Hematopoietic multipotent progenitor cell treated with erythropoietin and hydrocortisone succinate and interleukin-3 and kit ligand, for 17 days (in vitro differentiated cells): ENCODE measurements around the gene SPNS2.
"Not testable (repeated sequence)": the region's sequence is repeated elsewhere in the genome, so short reads cannot be mapped to it uniquely, and the experiment has no call there.

Experiments used
- DNase-seq: peaks from one replicate; pipeline ENCODE4 v3.0.0-alpha.2; 2015; ENCODE audit warnings: low spot score

The SPNS2 gene

DNA sequence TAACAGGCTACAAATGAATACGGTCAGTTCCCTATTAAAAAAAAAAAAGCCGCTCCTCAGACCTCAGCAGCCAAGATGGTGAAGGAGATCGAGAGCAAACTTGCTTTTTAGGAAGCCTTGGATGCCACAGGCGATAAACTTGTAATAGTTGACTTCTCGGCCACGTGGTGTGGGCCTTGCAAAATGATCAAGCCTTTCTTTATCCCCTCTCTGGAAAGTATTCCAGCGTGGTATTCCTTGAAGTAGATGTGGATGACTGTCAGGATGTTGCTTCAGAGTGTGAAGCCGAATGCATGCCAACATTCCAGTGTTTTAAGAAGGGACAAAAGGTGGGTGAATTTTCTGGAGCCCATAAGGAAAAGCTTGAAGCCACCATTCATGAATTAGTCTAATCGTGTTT lies 73.5 kb downstream of the SPNS2 start:
- no peak for DNase-seq

DNA sequence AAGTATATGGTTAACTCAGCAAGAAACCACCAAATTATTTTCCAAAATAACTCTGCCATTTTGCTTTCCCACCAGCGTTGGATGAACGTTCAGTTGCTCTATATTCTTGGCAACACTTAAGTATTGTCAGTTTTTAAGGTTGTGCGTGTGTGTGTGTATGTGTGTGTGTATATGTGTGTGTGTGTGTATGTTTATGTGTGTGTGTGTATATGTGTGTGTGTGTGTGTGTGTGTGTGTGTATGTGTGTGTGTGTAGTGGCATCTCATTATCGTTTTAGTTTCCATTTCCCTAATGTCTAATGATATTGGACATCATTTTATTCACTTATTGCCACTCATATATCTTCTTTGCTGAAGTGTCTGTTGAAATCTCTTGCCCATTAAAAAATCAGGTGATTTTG lies 74.4 kb downstream of the SPNS2 start:
- DNase-seq: no peak

DNA sequence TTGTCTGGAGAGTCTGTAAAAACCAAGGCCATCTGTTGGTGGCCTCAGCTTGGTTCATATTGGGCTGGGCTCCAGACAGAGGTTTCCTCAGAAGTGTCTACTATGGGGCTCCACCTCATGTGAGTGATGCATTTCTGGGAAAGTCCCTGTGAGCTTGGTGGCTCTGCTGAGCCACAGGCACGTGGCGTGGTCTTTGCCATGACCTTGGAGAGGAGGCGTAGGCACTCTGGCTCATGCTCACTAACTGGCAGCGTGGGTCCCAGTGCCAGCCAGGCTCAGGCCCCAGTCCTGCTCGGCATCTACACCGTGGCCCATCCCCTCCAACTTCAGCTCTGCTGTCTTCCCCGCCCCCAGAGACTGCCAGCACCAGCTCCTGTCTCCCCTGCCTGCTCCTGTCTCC lies 75.0 kb downstream of the SPNS2 start:
- DNase-seq: no peak

DNA sequence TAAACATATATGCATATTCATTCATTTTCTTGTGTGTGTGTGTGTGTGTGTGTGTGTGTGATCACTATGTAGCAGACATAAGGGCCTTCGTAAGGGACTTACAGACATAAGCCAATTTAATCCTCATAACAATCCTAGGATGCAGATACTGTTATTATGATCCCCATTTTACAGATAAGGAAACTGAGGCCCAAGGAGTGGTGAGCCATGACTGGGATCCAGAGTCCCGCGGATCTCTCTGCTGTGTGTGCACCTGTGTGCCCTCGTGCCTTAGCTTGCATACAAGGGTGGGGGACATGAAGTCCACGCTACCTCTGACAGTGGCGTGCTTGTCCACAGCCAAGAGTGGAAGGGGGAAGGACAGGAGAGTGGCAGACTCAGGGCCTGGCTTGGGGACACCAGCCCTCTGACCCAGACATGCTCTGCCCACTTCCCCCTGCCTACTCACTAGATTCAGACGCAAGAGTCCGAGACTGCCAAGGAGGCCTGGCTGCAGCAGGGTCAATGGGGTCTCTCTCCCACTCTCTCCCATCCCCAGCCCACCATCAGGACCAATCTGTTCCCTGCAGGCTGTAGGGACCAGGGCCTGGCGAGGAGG lies 75.9 kb downstream of the SPNS2 start:
- no peak for DNase-seq

DNA sequence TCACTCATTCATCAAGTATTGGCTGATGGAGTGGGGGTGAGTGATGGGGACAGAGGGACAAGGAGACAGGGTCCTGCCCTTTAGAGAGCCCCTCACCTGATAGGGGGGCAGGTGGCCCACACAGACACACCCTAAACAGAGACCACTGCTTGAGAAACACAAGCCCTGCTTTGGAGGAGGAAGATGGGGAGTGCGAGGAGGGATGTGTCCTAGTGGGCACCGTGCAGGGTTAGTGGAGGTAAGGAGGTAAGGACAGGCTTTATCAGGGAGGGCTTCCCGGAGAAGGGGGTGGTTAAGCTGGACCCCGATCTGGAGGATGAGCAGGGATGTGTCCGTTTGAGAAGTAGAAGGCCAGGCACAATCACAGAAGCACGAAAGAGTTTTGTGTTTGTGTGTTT lies 77.5 kb downstream of the SPNS2 start:
- no peak for DNase-seq

DNA sequence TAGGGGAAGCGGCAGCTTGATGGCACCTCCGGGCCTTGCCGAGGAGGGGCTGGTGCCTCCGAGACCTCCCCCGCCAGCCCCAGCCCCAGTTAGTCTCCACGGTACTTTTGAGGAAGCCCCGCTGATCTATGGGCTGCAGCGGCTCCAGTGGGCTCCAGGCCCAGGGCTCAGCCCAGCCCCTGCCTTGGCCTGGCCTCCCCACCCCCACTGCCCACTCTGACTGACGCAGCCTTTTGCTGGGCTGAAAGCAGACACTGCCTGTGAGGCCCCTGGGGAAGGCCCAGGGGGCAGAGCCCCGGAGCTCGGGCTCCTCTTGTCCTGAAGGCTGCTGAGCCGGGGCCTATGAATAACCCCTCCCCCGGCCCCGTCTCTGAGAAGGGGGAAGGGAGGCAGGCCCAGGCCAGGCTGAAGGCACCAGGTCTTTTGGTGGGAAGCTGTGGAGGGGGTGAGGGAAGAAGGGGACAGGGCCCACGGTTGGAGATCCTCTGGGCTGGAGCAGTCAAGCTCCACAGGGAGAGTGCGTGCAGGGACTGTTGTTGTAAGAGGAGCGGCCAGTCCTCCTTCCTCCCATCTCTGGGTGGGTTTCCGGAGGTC lies 78.1 kb downstream of the SPNS2 start:
- no peak for DNase-seq

DNA sequence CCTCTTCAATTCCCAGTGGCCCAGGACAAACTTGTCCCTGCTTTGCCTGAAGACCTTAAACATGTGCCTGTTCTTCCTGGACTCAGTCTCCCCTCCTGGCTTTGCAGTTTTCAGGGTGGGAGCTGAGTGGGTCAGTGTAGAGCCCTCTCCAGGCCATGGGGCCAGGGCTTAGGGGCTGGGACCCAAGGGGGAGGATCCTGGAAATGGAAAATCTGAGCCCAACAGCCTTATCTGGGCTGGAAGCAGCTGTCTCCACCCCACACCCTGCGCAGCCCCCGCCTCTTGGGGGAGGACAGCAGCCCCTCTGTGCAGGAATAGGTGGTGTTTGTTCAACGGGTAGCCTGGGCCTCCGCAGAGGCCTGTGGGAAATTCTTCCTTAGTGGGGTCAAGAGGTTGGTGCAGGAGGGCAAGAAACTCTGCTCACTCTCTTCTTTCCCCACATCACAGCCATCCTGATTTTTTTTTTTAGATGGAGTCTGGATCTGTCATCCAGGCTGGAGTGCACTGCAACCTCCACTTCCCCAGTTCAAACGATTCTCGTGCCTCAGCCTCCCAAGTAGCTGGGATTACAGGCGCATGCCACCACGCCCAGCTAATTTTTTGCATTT lies 78.8 kb downstream of the SPNS2 start:
- DNase-seq: no peak

DNA sequence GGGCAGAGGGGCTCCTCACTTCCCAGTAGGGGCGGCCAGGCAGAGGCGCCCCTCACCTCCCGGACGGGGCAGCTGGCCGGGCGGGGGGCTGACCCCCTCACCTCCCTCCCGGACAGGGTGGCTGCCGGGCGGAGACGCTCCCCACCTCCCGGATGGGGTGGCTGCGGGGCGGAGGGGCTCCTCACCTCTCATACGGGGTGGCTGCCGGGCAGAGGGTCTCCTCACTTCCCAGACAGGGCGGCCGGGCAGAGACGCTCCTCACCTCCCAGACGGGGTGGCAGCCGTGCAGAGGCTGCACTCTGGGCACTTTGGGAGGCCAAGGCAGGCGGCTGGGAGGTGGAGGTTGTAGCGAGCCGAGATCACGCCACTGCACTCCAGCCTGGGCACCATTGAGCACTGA lies 79.7 kb downstream of the SPNS2 start:
- DNase-seq: not testable (repeated sequence)

DNA sequence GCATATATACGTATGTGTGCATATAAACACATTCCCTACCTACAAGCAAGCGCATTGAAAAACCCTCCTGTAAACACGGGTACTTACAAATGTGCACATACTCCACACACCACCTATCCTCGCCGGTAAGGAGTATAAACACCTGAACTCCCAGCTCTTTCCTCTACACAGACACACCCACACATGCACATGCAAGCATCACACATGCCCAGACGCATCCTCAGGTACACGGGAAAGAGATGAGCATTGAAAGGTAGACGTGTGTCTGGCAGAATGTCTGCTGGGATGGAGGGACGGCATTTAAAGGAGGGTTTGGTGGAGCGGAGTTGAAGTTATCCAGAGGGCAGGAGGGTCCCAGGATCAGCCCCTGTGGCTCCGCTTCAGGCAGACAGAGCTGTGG lies 81.0 kb downstream of the SPNS2 start:
- DNase-seq: no peak

DNA sequence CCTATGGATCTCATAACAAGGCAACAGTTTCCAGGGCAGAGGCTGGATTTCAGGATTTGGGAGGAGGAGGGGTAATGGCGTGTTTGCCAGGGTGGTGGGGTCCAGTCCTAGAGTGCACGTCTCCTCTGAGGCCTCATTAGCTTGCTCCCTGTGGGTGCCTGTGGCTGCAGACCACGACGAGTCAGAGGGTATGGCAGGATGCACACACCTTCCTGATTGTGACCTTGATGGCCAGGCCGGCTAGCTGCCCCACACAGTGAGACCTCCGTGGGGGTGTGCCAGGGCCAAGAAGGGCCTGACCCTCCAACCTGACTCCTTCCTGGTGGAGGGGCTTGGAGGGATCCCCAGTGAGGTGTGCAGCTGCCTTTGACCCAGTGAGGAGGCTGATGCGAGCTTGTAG lies 81.6 kb downstream of the SPNS2 start:
- DNase-seq: no peak

DNA sequence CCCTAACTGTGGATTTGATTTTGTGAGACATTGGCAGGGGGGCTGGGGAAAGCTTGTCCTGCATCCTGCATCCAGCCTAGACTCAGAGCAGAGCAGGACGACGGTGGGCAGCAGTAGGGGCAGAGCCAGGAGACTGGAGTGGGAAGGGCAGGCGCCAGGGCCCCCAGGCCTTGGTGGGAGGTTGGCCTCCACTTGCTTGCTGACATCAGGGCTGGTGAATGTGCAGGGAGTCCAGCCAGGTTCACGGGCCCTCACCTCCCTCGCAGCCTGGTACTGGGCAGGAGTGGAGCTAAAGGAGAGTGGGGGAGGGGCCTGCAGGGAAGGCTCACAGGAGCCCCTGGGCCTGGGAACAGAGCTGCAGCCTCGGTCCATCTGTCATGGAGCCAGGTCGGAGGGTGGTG lies 83.4 kb downstream of the SPNS2 start:
- no peak for DNase-seq

DNA sequence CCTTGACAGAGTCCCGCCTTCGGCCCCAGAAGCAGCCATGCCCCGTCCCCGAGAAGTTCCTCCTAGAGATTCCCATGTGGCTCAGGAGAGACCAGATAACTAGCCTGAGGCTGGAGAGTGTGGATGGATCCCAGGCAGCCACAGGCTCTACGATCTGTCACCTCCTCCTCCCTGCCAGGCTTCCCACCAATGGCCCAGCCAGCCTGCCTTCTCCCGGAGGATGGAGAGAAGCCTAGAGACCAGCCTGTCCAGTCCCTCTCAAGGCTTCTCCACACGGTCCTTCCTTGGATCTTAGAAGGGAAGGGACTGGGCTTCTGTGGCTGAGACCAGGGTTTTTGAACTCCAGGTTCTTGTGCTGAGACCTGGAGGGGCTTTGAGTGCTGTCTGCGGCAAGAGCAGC lies 84.0 kb downstream of the SPNS2 start:
- no peak for DNase-seq

DNA sequence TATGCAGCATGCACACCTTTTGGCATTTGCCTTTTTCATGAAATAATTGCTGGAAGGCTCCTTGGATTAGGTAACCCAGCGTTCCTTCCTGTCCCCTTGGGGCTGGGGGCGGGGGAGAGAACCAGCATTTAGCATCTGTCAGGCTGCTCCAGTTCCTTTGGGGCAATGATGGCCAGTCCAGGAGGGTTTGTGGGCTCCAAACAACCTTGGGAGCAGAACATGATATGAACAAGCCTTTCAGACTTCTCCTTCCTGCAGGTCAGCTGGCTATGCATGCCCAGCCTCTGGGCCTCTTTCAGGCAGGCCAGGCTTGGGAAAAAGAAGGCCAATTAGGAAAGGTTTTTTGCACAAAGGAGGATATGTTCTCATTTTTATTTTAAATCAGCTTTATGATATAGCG lies 84.5 kb downstream of the SPNS2 start:
- DNase-seq: no peak

DNA sequence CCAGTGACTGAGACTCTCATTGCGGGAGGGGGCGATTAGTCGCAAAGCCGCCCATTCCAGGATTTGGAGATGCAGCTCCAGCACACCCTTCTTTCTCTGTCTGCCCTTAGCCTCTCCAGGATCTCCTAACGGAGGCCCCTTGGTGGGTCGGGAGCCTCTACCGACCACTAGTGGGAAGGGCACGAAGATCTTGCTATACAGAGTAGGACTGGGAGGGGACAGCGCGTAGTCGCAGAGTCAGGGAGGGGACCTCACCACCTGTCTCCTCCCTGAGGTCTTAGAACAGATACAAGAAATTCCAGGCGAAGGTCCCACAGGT lies 85.1 kb downstream of the SPNS2 start:
- no peak for DNase-seq

DNA sequence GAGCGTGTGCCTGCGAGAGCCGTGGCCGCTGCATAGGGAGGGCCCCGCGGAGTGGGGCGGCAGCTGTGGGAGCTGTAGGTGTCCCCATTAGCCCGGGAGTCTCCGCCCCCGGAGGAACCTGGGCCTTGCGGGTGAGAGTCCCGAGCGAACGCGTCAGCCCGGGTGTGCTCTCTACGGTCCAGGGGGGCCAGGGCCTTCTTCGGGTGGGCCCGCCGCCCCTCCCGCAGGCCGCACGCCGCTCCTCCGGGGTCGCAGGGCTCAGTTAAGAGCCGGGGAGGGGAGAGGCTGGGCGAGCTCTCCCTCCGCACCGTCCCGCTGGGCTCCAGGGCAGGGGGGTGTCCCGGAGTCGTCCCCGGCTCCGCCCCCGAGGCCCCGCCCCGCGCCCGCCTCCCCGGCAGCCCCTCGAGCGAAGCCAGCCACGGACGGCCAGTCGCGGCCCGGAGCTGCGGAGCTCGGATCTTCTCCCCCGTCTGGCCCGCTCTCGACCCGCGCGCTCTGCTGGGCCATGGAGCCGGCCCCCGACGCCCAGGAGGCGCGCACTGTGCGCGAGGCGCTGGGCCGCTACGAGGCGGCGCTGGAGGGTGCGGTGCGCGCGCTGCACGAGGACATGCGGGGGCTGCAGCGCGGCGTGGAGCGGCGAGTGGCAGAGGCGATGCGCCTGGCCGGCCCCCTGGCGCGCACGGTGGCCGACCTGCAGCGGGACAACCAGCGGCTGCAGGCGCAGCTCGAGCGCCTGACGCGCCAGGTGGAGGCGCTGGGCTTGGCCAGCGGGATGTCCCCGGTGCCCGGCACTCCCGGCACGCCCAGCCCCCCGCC lies 85.6 kb downstream of the SPNS2 start, which contains the start of gene SMTNL2:
SMTNL2 (plus strand) TSS at position 429 of the 816 bp plus-strand sequence; CDS start at position 506, 77 bp downstream.
- no peak for DNase-seq

DNA sequence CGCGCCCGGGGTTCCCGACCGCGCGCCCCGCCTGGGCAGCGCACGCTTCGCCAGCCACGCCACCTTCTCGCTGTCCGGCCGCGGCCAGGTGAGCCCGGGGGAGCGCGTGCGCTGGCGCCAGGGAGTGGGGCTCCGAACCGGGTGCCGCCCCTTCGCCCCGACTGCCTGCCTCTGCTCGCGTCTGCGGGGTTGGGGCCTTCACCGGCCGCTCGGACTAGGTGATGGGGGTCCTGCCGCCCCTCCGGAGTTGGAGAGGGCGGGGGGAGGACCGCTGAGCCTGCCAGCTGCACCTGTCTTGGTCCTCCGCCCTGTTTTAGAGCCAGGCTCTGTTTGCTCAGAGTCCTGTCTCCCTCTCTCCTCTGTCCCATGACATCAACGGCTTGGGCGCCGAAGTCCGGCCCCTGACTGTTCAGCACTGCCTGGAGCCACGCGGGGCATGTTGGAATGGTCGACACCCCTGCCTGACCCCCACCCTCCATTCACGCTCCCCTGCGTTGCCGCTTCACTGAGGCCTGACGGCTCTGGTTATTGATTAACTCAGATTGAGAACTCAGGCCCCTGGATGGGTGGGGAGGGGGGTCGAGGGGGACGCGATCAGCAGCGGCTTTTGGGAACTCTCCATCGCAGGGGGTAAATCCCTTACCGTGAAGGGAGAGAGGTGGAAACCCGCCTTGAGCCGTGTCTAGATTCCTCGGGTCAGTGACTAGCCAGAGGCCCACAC lies 86.4 kb downstream of the SPNS2 start:
- DNase-seq: no peak

DNA sequence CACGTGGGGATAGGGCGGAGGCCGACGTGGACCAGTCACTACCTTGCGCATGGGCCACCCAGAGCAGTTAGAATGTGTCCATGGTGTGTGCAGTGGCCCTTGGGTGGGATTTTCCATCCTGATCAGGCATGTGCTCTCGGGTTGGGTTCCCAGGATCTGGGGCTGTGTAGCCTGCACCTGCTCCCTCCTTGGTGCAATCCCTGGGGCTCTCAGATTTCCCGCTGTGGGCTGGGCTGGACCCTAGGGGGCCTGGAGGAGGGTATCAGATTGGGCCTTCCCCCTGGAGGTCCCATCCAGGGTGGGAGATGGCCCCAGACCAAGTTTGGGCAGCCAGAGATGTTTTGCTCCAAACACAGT lies 86.9 kb downstream of the SPNS2 start:
- no peak for DNase-seq

DNA sequence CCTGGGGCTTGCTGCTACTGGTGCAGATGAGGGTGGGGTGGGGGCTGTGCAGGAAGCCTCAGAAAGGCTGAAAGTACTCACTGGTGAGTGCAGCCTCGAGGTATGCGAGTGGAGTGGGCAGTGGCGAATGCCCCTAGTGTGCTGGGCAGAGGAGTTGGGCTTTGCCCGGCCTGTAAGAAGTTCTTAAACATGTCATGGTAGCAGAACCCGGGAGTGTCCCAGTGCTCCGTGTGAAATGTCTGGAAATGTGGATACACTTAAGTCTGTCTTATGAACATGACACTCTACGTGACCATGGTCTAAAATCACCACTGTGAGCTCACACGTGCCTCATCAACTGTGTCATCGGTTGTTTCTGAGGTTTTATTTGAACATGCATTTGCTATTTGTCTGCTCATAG lies 87.4 kb downstream of the SPNS2 start:
- no peak for DNase-seq

DNA sequence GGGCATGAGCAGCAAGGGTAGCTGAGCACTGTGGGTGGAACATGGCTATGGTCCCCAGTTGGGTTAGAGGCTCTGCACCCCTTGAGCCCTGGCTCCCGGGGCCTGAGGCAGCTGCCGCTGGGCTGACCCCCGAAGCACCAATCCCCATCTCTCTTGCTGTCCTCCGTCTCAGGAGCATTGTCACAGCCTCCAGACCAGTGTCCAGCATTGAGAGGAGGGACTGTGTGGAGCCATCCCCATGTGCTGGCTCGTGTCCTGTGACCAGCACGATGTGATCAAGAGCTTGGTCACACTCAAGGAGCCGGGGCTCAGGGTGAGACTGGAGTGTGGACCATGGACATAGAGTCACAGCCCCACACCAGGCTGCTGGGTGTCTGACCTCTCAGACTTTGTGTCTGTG lies 88.5 kb downstream of the SPNS2 start:
- DNase-seq: no peak

DNA sequence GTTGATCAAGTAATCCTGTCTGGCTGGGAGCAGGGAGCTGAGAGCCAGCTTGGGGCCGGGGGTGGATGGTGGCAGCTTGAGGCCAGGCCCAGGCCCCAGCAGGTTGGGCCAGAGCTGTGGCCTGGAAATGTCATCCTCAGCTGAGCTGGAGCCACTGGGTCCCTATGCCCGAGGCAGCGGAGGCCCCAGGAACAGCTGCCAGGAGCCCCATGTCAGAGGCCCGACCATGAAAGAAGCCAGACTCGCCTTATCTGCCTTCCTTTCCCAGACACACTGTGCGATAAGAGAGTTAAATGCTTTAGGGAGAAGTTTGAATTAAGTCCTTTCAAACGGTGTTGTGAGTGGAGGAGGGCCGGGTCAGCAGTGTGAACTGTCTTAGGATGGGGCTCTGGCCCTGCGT lies 89.1 kb downstream of the SPNS2 start:
- DNase-seq: no peak

DNA sequence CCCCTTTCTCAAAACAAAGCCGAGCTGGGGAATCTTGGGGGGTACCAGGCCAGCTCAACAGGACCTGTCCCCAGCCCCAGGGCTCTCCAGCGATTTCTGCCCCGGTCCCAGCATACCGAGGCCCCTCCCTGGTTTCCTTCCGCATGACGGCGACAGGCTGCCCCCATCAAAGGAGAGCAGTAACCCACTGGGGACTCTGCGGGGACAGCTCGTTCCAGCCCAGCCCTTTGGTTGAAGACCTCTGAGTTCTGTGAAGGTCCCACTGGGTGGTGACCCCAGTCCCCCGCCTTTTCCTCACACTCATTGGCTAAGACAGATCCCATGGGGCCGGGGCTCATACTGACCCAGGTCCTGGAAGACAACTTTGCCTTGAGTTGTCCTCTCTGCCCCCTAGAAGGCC lies 89.7 kb downstream of the SPNS2 start:
- no peak for DNase-seq
